Left ventricle myocardium superior (tissue), 1 donor: ENCODE data around the gene PLCB4. TPM values are rescaled to one million over a fixed set of nuclear protein-coding genes. Genes with fewer than 3 reads are reported as not detected.
A peak's percentile ranks its signal among the peaks of the same experiment; 100 is the strongest.

Source experiments
- ATAC-seq: fragments of 200-7000 bp; cut with Tn5 transposase; one replicate; pipeline ENCODE4 v1.9.1; 2020; ENCODE audit warnings: mild to moderate bottlenecking, moderate library complexity
- DNase-seq: peaks from one replicate; pipeline ENCODE4 v3.0.0-alpha.2; 2020
- intact Hi-C: fragments of 100-400 bp; cut with micrococcal nuclease; formaldehyde crosslinking; loops from one replicate; pipeline ENCODE4 v1.11.0; 2022
- total RNA-seq: library from RNA; stranded (reverse); fragmentation: NEBNext Ultra II Directional; extraction: Animal tissue kit (Norgen Biotek cat#: 25700); gene quantifications from one replicate; pipeline ENCODE4 v1.2.1, GENCODE V29; 2021
- donor health status: DM: no; HTN: yes; CAD: no; lungs with severe emphysema.

The PLCB4 gene
- total RNA-seq, 1 donor from 2014 or later = 29.1 TPM

- intact Hi-C loops = no loop called here
- ATAC-seq (no peak), DNase-seq (no peak)
These were observed 212.9 kb downstream of the PLCB4 start for GRCh38 chr20:9281803-9282202.

- DNase-seq = no peak
- ATAC-seq = no peak
- intact Hi-C loops = no loop called here
These were observed 216.7 kb downstream of the PLCB4 start for GRCh38 chr20:9285617-9286016.

- ATAC-seq = no peak
- DNase-seq = no peak
- intact Hi-C loops = no loop called here
These were observed 217.9 kb downstream of the PLCB4 start for GRCh38 chr20:9286501-9287461.

GRCh38 chr20:9287826-9288225 is 218.9 kb downstream of the PLCB4 start:
- DNase-seq (no peak), ATAC-seq (no peak)
- intact Hi-C loops = no loop called here

- DNase-seq = no peak
- ATAC-seq = no peak
- intact Hi-C loops = no loop called here
These were observed 221.4 kb downstream of the PLCB4 start for GRCh38 chr20:9290331-9290730.

GRCh38 chr20:9293145-9293544 is 224.3 kb downstream of the PLCB4 start:
- ATAC-seq (no peak), DNase-seq (no peak)
- intact Hi-C loops = no loop called here

GRCh38 chr20:9294041-9294440 is 225.2 kb downstream of the PLCB4 start:
- intact Hi-C loops = no loop called here
- DNase-seq (no peak), ATAC-seq (no peak)

GRCh38 chr20:9298906-9299305 is 230.0 kb downstream of the PLCB4 start:
- DNase-seq (no peak), ATAC-seq (no peak)
- intact Hi-C loops = no loop called here

- no peak for ATAC-seq
- DNase-seq = no peak
- intact Hi-C loops = no loop called here
These were observed 231.2 kb downstream of the PLCB4 start for GRCh38 chr20:9300080-9300479.

GRCh38 chr20:9300534-9300933 is 231.6 kb downstream of the PLCB4 start:
- intact Hi-C loops = no loop called here
- ATAC-seq (no peak), DNase-seq (no peak)

- intact Hi-C loops = no loop called here
- DNase-seq (no peak), ATAC-seq (peak; percentile 87)
These were observed 232.5 kb downstream of the PLCB4 start for GRCh38 chr20:9301129-9302090.

- intact Hi-C loops = no loop called here
- ATAC-seq = peak; percentile 41
These were observed 233.2 kb downstream of the PLCB4 start for GRCh38 chr20:9302091-9302462.

GRCh38 chr20:9306521-9306920 is 237.6 kb downstream of the PLCB4 start:
- DNase-seq (no peak), ATAC-seq (no peak)
- intact Hi-C loops = no loop called here

More at GRCh38 chr20:9302091-9302462, 233.2 kb downstream of the PLCB4 start:
- no peak for DNase-seq

GRCh38 chr20:9308056-9308455 is 239.2 kb downstream of the PLCB4 start:
- intact Hi-C loops = no loop called here
- DNase-seq (no peak), ATAC-seq (no peak)

- no peak for DNase-seq
- intact Hi-C loops = no loop called here
- no peak for ATAC-seq
These were observed 242.2 kb downstream of the PLCB4 start for GRCh38 chr20:9311132-9311531.

GRCh38 chr20:9319687-9320384 is 250.9 kb downstream of the PLCB4 start:
- intact Hi-C loops = no loop called here
- ATAC-seq (no peak), DNase-seq (no peak)

- ATAC-seq (no peak), DNase-seq (no peak)
- intact Hi-C loops = no loop called here
These were observed 252.1 kb downstream of the PLCB4 start for GRCh38 chr20:9321007-9321406.

GRCh38 chr20:9322661-9323060 is 253.8 kb downstream of the PLCB4 start:
- DNase-seq (no peak), ATAC-seq (no peak)
- intact Hi-C loops = no loop called here

GRCh38 chr20:9323622-9324021 is 254.7 kb downstream of the PLCB4 start:
- no peak for ATAC-seq
- intact Hi-C loops = no loop called here
- peak; percentile 22 for DNase-seq
